GM18505 (cell line): ENCODE results near the gene PCDH1.

Experiments used
- ATAC-seq: cut with Tn5 transposase; IDR thresholded peaks from one replicate; pipeline ENCODE4 v1.9.1; 2021; ENCODE audit not compliant: unreplicated experiment
- POLR2A ChIP-seq: IDR thresholded peaks from 4 replicates; pipeline ENCODE4 v1.6.1; 2011; ENCODE audit warnings: borderline replicate concordance; ENCODE audit not compliant: insufficient read depth, insufficient read length; ENCODE audit errors: extremely low read depth

Gene PCDH1

GRCh38 chr5:141848744-141849414 lies 29.3 kb downstream of the PCDH1 start:
- ATAC-seq: peak; percentile 26
- no peak for TF ChIP-seq POLR2A

DNA sequence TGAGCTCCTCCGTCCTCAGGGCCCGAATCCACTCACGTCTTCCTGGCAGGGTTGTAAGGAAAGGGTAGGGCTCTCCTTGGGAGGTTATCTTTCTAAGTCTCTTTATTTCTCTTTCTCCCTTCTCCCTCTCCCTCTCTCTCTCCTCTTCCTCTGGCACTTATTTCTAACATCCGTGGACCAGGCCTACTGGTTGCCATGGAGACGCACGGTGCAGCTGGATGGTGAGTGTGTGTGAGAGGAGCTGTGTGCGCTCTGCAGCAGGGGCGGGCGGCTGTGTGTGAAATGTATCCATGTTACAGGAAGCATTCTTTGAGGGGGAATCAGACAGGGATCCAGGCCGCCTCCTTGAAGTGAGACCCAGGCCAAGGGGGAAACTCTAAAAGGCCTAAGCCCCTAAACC lies 32.2 kb downstream of the PCDH1 start:
- ATAC-seq: no peak
- TF ChIP-seq POLR2A: no peak

- no peak for ATAC-seq
- no peak for TF ChIP-seq POLR2A
These were observed 32.8 kb downstream of the PCDH1 start for GRCh38 chr5:141845371-141845851.

- no peak for TF ChIP-seq POLR2A
- ATAC-seq: no peak
These were observed 33.7 kb downstream of the PCDH1 start for GRCh38 chr5:141844414-141845097.

- no peak for ATAC-seq
These were observed 34.9 kb downstream of the PCDH1 start for GRCh38 chr5:141843156-141843927.

GRCh38 chr5:141841378-141842180 lies 36.6 kb downstream of the PCDH1 start:
- TF ChIP-seq POLR2A: no peak
- no peak for ATAC-seq

More at GRCh38 chr5:141843156-141843927, 34.9 kb downstream of the PCDH1 start:
- no peak for TF ChIP-seq POLR2A

- TF ChIP-seq POLR2A: no peak
- ATAC-seq: no peak
These were observed 37.3 kb downstream of the PCDH1 start for GRCh38 chr5:141840826-141841360.

- no peak for TF ChIP-seq POLR2A
- ATAC-seq: no peak
These were observed 37.9 kb downstream of the PCDH1 start for GRCh38 chr5:141840280-141840812.

DNA sequence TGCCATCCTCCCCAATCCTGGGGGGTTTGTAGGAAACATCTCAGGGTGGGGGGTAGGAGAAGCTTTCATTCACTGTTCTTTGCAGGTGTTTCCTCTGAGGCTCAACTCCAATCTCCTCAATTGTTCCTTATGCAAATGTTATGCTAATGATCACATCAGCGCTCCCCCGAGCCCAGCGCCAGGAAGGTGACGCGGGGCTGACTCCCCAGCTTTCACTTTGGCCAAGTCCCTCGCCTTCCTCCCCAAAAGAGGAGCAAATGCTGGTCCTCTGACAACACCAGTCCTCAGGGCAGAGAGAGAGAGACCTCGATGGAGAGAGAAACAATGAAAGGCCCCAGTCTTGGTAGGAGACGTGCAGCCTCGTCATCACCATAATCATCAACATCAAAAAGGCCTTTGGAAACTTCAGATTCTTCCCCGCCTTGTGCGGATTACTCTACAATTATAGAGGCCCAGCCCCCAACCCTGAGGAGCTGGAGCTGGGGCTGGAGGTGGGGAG lies 39.1 kb downstream of the PCDH1 start:
- no peak for ATAC-seq
- TF ChIP-seq POLR2A: no peak

DNA sequence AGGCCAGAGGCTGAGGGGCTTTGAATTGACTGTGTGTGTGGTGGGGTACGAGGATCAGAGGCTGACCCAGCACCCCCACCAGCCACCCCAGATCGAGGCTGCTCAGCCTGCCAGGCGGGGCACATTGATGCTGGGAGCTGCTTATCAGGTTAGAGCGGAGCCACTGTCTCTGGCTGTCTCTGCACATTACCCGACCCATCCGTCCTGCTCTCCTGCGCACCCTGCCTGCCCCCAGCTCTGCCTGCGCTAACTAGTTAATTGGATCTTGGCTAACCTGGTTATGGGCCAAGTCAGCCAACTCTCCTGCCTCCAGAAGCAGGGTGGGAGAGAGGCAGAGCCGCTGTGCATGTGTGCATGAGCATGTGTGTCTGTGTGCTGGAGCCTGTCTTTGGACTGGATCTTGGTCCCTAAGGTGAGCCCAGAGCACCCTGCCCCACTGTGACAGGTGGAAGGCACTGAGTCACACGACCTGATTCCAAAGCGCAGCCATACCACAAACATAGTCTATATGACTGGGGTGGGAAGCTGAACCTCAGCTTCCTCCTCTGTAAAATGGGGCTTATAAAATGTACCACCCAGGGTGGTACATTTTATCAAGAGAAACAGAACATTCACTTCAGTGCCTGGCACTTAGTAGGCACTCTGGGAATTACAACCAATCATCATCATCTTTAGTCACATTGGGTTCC lies 39.7 kb downstream of the PCDH1 start:
- no peak for ATAC-seq
- no peak for TF ChIP-seq POLR2A

GRCh38 chr5:141835928-141836670 lies 42.1 kb downstream of the PCDH1 start:
- no peak for ATAC-seq
- TF ChIP-seq POLR2A: no peak

GRCh38 chr5:141834331-141834730 lies 43.9 kb downstream of the PCDH1 start:
- TF ChIP-seq POLR2A: no peak

GRCh38 chr5:141832131-141832530 lies 46.1 kb downstream of the PCDH1 start:
- ATAC-seq: no peak

More at GRCh38 chr5:141834331-141834730, 43.9 kb downstream of the PCDH1 start:
- ATAC-seq: no peak

More at GRCh38 chr5:141832131-141832530, 46.1 kb downstream of the PCDH1 start:
- TF ChIP-seq POLR2A: no peak
